ENCODE measurements around the gene UFM1. TPM values are rescaled to one million over a fixed set of nuclear protein-coding genes. Genes with fewer than 3 reads are reported as not detected.

UFM1 gene
- total and polyA plus RNA-seq, 2 of the 13 experiments (the other 11 are each of a cell fraction or from before 2014, with no cell fraction given): 42.6 to 47.0 TPM

- TF ChIP-seq, protein P1, sequence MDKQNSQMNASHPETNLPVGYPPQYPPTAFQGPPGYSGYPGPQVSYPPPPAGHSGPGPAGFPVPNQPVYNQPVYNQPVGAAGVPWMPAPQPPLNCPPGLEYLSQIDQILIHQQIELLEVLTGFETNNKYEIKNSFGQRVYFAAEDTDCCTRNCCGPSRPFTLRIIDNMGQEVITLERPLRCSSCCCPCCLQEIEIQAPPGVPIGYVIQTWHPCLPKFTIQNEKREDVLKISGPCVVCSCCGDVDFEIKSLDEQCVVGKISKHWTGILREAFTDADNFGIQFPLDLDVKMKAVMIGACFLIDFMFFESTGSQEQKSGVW (CRISPR knock-in tag; IDR thresholded peaks at IDR 0.05; ENCODE audit: borderline replicate concordance): no peak
- TF ChIP-seq TBX2 (CRISPR knock-in tag; IDR thresholded peaks at IDR 0.05; ENCODE audit: borderline replicate concordance): peak; percentile 9; the same call in 1 of the 2 replicates
- TF ChIP-seq, protein P2, sequence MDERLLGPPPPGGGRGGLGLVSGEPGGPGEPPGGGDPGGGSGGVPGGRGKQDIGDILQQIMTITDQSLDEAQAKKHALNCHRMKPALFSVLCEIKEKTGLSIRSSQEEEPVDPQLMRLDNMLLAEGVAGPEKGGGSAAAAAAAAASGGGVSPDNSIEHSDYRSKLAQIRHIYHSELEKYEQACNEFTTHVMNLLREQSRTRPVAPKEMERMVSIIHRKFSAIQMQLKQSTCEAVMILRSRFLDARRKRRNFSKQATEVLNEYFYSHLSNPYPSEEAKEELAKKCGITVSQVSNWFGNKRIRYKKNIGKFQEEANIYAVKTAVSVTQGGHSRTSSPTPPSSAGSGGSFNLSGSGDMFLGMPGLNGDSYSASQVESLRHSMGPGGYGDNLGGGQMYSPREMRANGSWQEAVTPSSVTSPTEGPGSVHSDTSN (CRISPR knock-in tag; IDR thresholded peaks at IDR 0.05): no peak
- TF ChIP-seq ZNF780A (CRISPR knock-in tag; IDR thresholded peaks at IDR 0.05): no peak
- TF ChIP-seq, protein P3, sequence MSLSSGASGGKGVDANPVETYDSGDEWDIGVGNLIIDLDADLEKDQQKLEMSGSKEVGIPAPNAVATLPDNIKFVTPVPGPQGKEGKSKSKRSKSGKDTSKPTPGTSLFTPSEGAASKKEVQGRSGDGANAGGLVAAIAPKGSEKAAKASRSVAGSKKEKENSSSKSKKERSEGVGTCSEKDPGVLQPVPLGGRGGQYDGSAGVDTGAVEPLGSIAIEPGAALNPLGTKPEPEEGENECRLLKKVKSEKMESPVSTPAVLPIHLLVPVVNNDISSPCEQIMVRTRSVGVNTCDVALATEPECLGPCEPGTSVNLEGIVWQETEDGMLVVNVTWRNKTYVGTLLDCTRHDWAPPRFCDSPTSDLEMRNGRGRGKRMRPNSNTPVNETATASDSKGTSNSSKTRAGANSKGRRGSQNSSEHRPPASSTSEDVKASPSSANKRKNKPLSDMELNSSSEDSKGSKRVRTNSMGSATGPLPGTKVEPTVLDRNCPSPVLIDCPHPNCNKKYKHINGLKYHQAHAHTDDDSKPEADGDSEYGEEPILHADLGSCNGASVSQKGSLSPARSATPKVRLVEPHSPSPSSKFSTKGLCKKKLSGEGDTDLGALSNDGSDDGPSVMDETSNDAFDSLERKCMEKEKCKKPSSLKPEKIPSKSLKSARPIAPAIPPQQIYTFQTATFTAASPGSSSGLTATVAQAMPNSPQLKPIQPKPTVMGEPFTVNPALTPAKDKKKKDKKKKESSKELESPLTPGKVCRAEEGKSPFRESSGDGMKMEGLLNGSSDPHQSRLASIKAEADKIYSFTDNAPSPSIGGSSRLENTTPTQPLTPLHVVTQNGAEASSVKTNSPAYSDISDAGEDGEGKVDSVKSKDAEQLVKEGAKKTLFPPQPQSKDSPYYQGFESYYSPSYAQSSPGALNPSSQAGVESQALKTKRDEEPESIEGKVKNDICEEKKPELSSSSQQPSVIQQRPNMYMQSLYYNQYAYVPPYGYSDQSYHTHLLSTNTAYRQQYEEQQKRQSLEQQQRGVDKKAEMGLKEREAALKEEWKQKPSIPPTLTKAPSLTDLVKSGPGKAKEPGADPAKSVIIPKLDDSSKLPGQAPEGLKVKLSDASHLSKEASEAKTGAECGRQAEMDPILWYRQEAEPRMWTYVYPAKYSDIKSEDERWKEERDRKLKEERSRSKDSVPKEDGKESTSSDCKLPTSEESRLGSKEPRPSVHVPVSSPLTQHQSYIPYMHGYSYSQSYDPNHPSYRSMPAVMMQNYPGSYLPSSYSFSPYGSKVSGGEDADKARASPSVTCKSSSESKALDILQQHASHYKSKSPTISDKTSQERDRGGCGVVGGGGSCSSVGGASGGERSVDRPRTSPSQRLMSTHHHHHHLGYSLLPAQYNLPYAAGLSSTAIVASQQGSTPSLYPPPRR (CRISPR knock-in tag; IDR thresholded peaks at IDR 0.05; ENCODE audit: borderline replicate concordance): no peak
- no peak for TF ChIP-seq FOXK1 (CRISPR knock-in tag; IDR thresholded peaks at IDR 0.05; ENCODE audit: borderline replicate concordance, low read depth)
- TF ChIP-seq CSRNP1 (CRISPR knock-in tag; IDR thresholded peaks at IDR 0.05): no peak
- no peak for TF ChIP-seq NFE2L1 (CRISPR knock-in tag; IDR thresholded peaks at IDR 0.05; ENCODE audit: borderline replicate concordance)
- TF ChIP-seq XRCC5 (optimal IDR thresholded peaks at IDR 0.05; ENCODE audit: low read length): no peak
- no peak for TF ChIP-seq SRSF1 (optimal IDR thresholded peaks at IDR 0.05; ENCODE audit: low read depth, low read length)
- TF ChIP-seq ZC3H13 (CRISPR knock-in tag; IDR thresholded peaks at IDR 0.05): no peak
- no peak for TF ChIP-seq KLF11 (CRISPR knock-in tag; IDR thresholded peaks at IDR 0.05)
- TF ChIP-seq ZNF782 (CRISPR knock-in tag; IDR thresholded peaks at IDR 0.05; ENCODE audit: borderline replicate concordance): no peak; the same call in 1 of the 2 replicates
- TF ChIP-seq, protein P4, sequence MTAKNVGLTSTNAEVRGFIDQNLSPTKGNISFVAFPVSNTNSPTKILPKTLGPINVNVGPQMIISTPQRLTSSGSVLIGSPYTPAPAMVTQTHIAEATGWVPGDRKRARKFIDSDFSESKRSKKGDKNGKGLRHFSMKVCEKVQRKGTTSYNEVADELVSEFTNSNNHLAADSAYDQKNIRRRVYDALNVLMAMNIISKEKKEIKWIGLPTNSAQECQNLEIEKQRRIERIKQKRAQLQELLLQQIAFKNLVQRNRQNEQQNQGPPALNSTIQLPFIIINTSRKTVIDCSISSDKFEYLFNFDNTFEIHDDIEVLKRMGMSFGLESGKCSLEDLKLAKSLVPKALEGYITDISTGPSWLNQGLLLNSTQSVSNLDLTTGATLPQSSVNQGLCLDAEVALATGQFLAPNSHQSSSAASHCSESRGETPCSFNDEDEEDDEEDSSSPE (CRISPR knock-in tag; IDR thresholded peaks at IDR 0.05): peak; percentile 30; the same call in 1 of the 2 replicates
- peak; percentile 83 for TF ChIP-seq GMEB1 (CRISPR knock-in tag; IDR thresholded peaks at IDR 0.05; ENCODE audit: borderline replicate concordance)
- TF ChIP-seq ZNF878 (CRISPR knock-in tag; IDR thresholded peaks at IDR 0.05): peak; percentile 58; the same call in 1 of the 2 replicates
Measured at GRCh38 chr13:38349390-38350113, at the start of gene UFM1 (continued).

Measured in HepG2 (cell line).